ENCODE data around the gene STK32B. TPM values are rescaled to one million over a fixed set of nuclear protein-coding genes. Genes with fewer than 3 reads are reported as not detected.

Gene STK32B
- total and polyA plus RNA-seq, 3 donors from 2014 or later, result 17.5 to 29.7 (median 22.6) TPM

GRCh38 chr4:5120067-5120466 lies 68.8 kb downstream of the STK32B start:
- H3K4me3 ChIP-seq, result no peak overlapping the region
- 84 to 89% methylated on average over 10 of the region's 10 CpGs for WGBS, 2 donors
- H3K9me3 ChIP-seq, result no peaks in the 10 kb centered on the region
- no peaks in the 10 kb centered on the region for H3K4me1 ChIP-seq
- no peaks in the 10 kb centered on the region for H3K36me3 ChIP-seq (ENCODE audit: low read depth, missing control alignments)
- intact Hi-C loops (cut with DNase I; ENCODE audit: low total_unique reads), result no loop called here
- DNase-seq, result no peak
- no peaks in the 10 kb centered on the region for H3K27me3 ChIP-seq
- TF ChIP-seq POLR2A (IDR thresholded peaks at IDR 0.05), result no peak
- TF ChIP-seq CTCF (IDR thresholded peaks at IDR 0.05), result no peak
- H3K27ac ChIP-seq, result no peak overlapping the region

GRCh38 chr4:5120468-5120867 lies 69.2 kb downstream of the STK32B start:
- DNase-seq, result no peak
- no peak overlapping the region for H3K27ac ChIP-seq
- no peaks in the 10 kb centered on the region for H3K36me3 ChIP-seq (ENCODE audit: low read depth, missing control alignments)
- intact Hi-C loops (cut with DNase I; ENCODE audit: low total_unique reads), result no loop called here
- no peak overlapping the region for H3K4me3 ChIP-seq
- H3K4me1 ChIP-seq, result no peaks in the 10 kb centered on the region
- WGBS, 2 donors, result 86 to 94% methylated on average over 1 of the region's 1 CpG
- no peaks in the 10 kb centered on the region for H3K9me3 ChIP-seq
- no peak for TF ChIP-seq CTCF (IDR thresholded peaks at IDR 0.05)
- TF ChIP-seq POLR2A (IDR thresholded peaks at IDR 0.05), result no peak
- H3K27me3 ChIP-seq, result no peaks in the 10 kb centered on the region

- Histone ChIP-seq H3K9me3 (no peaks in the 10 kb centered on the region), H3K27ac (no peak overlapping the region), H3K27me3 (no peaks in the 10 kb centered on the region), H3K4me3 (no peak overlapping the region), H3K4me1 (no peaks in the 10 kb centered on the region), H3K36me3 (ENCODE audit: low read depth, missing control alignments) (no peaks in the 10 kb centered on the region)
- intact Hi-C loops (cut with DNase I; ENCODE audit: low total_unique reads), result no loop called here
- TF ChIP-seq CTCF (IDR thresholded peaks at IDR 0.05), result no peak
- no peak for TF ChIP-seq POLR2A (IDR thresholded peaks at IDR 0.05)
- no peak for DNase-seq
- 92 to 93% methylated on average over 1 of the region's 1 CpG for WGBS, 2 donors
Measured at GRCh38 chr4:5122114-5122513, 70.8 kb downstream of the STK32B start.

- Histone ChIP-seq H3K4me3 (no peak overlapping the region), H3K4me1 (no peaks in the 10 kb centered on the region), H3K27me3 (no peaks in the 10 kb centered on the region), H3K27ac (no peak overlapping the region), H3K9me3 (no peaks in the 10 kb centered on the region), H3K36me3 (ENCODE audit: low read depth, missing control alignments) (no peaks in the 10 kb centered on the region)
- intact Hi-C loops (cut with DNase I; ENCODE audit: low total_unique reads), result no loop called here
- WGBS, 2 donors, result 81 to 84% methylated on average over 2 of the region's 2 CpGs
- no peak for TF ChIP-seq CTCF (IDR thresholded peaks at IDR 0.05)
- TF ChIP-seq POLR2A (IDR thresholded peaks at IDR 0.05), result no peak
- DNase-seq, result no peak
Measured at GRCh38 chr4:5124876-5125275, 73.6 kb downstream of the STK32B start.

GRCh38 chr4:5125321-5125720 lies 74.0 kb downstream of the STK32B start:
- DNase-seq, result no peak
- 62 to 70% methylated on average over 5 of the region's 5 CpGs for WGBS, 2 donors
- Histone ChIP-seq H3K4me1 (no peaks in the 10 kb centered on the region), H3K4me3 (no peak overlapping the region), H3K9me3 (no peaks in the 10 kb centered on the region), H3K27ac (no peak overlapping the region), H3K27me3 (no peaks in the 10 kb centered on the region), H3K36me3 (ENCODE audit: low read depth, missing control alignments) (no peaks in the 10 kb centered on the region)
- intact Hi-C loops (cut with DNase I; ENCODE audit: low total_unique reads), result no loop called here
- TF ChIP-seq CTCF (IDR thresholded peaks at IDR 0.05) (no peak), POLR2A (IDR thresholded peaks at IDR 0.05) (no peak)
